ENCODE measurements around the gene TMEM18. TPM values are rescaled to one million over a fixed set of nuclear protein-coding genes. Genes with fewer than 3 reads are reported as not detected.

TMEM18 gene
- polyA plus RNA-seq, 1 donor from 2014 or later: 58.6 TPM

- Histone ChIP-seq H3K9me2 (ENCODE audit: insufficient read depth, low read length) (no peaks in the 10 kb centered on the region), H4K20me1 (ENCODE audit: insufficient read depth) (no peaks in the 10 kb centered on the region), H3K9me3 (ENCODE audit: low read length) (no peaks in the 10 kb centered on the region), H3K4me3 (ENCODE audit: low read length) (no peak overlapping the region), H3K4me2 (ENCODE audit: low read length) (no peak overlapping the region), H3K27ac (ENCODE audit: low read length) (no peak overlapping the region), H3K79me2 (replicated peaks; ENCODE audit: insufficient read depth, low read length) (no peaks in the 10 kb centered on the region), H2AFZ (ENCODE audit: low read depth, low read length) (no peak overlapping the region), H3K36me3 (ENCODE audit: insufficient read depth, low read length) (no peaks in the 10 kb centered on the region), H3K9ac (ENCODE audit: low read length) (no peak overlapping the region), H3K27me3 (ENCODE audit: insufficient read depth, low read depth, low read length) (no peaks in the 10 kb centered on the region), H3F3A (ENCODE audit: insufficient read depth, low read length, poor library complexity, severe bottlenecking) (no peaks in the 10 kb centered on the region)
- TF ChIP-seq SMC3 (conservative IDR thresholded peaks at IDR 0.05; ENCODE audit: poor library complexity) (no peak), POLR2AphosphoS5 (IDR thresholded peaks at IDR 0.05) (no peak), RAD21 (conservative IDR thresholded peaks at IDR 0.05) (no peak), EZH2 (IDR thresholded peaks at IDR 0.05; ENCODE audit: borderline replicate concordance, insufficient read depth, low read length, poor library complexity, severe bottlenecking) (no peak), CTCF (IDR thresholded peaks at IDR 0.05; ENCODE audit: poor library complexity, severe bottlenecking) (no peak), EP300 (conservative IDR thresholded peaks at IDR 0.05; ENCODE audit: poor library complexity, severe bottlenecking) (no peak), MXI1 (conservative IDR thresholded peaks at IDR 0.05; ENCODE audit: poor library complexity, severe bottlenecking) (no peak), TAF1 (IDR thresholded peaks at IDR 0.05; ENCODE audit: low read depth) (no peak)
- TF ChIP-seq, protein P1, sequence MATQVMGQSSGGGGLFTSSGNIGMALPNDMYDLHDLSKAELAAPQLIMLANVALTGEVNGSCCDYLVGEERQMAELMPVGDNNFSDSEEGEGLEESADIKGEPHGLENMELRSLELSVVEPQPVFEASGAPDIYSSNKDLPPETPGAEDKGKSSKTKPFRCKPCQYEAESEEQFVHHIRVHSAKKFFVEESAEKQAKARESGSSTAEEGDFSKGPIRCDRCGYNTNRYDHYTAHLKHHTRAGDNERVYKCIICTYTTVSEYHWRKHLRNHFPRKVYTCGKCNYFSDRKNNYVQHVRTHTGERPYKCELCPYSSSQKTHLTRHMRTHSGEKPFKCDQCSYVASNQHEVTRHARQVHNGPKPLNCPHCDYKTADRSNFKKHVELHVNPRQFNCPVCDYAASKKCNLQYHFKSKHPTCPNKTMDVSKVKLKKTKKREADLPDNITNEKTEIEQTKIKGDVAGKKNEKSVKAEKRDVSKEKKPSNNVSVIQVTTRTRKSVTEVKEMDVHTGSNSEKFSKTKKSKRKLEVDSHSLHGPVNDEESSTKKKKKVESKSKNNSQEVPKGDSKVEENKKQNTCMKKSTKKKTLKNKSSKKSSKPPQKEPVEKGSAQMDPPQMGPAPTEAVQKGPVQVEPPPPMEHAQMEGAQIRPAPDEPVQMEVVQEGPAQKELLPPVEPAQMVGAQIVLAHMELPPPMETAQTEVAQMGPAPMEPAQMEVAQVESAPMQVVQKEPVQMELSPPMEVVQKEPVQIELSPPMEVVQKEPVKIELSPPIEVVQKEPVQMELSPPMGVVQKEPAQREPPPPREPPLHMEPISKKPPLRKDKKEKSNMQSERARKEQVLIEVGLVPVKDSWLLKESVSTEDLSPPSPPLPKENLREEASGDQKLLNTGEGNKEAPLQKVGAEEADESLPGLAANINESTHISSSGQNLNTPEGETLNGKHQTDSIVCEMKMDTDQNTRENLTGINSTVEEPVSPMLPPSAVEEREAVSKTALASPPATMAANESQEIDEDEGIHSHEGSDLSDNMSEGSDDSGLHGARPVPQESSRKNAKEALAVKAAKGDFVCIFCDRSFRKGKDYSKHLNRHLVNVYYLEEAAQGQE (IDR thresholded peaks at IDR 0.05; ENCODE audit: borderline replicate concordance): no peak
Measured at GRCh38 chr2:648476-649424, 28.5 kb downstream of the TMEM18 start.

DNA sequence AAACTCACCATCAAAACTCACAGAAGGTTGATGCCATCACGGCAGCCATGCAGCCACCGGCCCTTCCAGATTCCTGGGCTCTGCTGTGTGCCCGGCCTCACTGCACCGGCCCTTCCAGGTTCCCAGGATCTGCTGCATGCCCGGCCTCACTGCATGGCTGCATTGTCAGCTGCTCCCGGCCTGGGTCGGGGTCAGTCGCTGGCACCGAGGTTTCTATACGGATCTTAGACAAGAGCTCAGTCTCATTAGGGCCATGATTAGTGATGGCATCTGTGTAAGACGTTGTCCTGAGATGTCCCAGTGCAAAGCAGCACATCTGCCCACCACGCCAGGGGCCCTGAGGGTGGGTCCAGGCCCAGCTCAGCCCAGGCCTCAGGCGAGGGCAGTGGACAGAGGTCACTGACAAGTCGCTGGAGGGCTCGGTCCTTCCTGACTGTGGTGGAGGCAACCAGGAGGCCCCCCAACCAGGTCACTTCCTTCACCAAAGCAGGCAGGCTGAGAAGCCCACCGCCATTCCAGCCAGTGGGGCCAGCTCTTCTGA lies 29.4 kb downstream of the TMEM18 start:
- no peaks in the 10 kb centered on the region for H3F3A ChIP-seq (ENCODE audit: insufficient read depth, low read length, poor library complexity, severe bottlenecking)
- H3K36me3 ChIP-seq (ENCODE audit: insufficient read depth, low read length): no peaks in the 10 kb centered on the region
- H3K9me2 ChIP-seq (ENCODE audit: insufficient read depth, low read length): no peaks in the 10 kb centered on the region
- no peak for TF ChIP-seq CTCF (IDR thresholded peaks at IDR 0.05; ENCODE audit: poor library complexity, severe bottlenecking)
- no peak for TF ChIP-seq EZH2 (IDR thresholded peaks at IDR 0.05; ENCODE audit: borderline replicate concordance, insufficient read depth, low read length, poor library complexity, severe bottlenecking)
- no peak overlapping the region for H3K27ac ChIP-seq (ENCODE audit: low read length)
- H3K9ac ChIP-seq (ENCODE audit: low read length): no peak overlapping the region
- H3K79me2 ChIP-seq (replicated peaks; ENCODE audit: insufficient read depth, low read length): no peaks in the 10 kb centered on the region
- H3K4me3 ChIP-seq (ENCODE audit: low read length): no peak overlapping the region
- no peaks in the 10 kb centered on the region for H4K20me1 ChIP-seq (ENCODE audit: insufficient read depth)
- H3K4me2 ChIP-seq (ENCODE audit: low read length): no peak overlapping the region
- H3K27me3 ChIP-seq (ENCODE audit: insufficient read depth, low read depth, low read length): no peaks in the 10 kb centered on the region
- H3K9me3 ChIP-seq (ENCODE audit: low read length): no peaks in the 10 kb centered on the region
- H2AFZ ChIP-seq (ENCODE audit: low read depth, low read length): no peak overlapping the region

Data from neural cell (in vitro differentiated cells).